ENCODE measurements around the gene GOT1. TPM values are rescaled to one million over a fixed set of nuclear protein-coding genes. Genes with fewer than 3 reads are reported as not detected.

GOT1 gene
- total and polyA plus RNA-seq, 2 experiments from 2014 or later = 39.6 to 62.7 TPM

DNA sequence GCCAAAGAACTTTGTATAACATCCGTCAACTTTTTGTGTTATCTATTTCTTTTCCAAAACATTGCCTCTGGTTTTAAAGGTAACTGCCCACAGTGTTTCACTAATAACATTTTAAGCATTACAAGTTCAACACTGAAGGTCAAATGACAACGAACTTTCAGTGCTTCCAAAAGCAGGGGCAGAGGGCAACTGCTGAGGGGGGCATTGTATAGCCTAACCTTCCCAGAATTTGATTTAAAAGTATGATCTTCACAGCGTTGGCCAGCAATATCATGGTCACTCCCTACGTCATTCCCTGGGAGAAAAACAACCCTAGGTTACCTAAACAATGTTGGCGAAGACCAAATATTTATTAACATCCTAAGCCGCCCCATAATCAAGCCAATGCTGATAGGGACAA, 2.5 kb upstream of the GOT1 start:
- H3K27ac ChIP-seq = no peak overlapping the region
- H3K4me2 ChIP-seq (ENCODE audit: unreplicated experiment) = no peak overlapping the region
- no peaks in the 10 kb centered on the region for H4K20me1 ChIP-seq (ENCODE audit: insufficient read depth)
- H3K27me3 ChIP-seq (replicated peaks; ENCODE audit: insufficient read depth) = no peaks in the 10 kb centered on the region
- no peaks in the 10 kb centered on the region for H3K36me3 ChIP-seq (ENCODE audit: low read depth)
- DNase-seq = no peak
- peaks cover 3% of the 10 kb centered on the region; the same call in 1 of the 2 replicates for H3K4me1 ChIP-seq (ENCODE audit: insufficient read depth)
- H3F3A ChIP-seq (ENCODE audit: insufficient read depth) = no peaks in the 10 kb centered on the region
- H2AFZ ChIP-seq = no peak overlapping the region
- H3K9me3 ChIP-seq (ENCODE audit: low read depth) = no peaks in the 10 kb centered on the region
- no peak overlapping the region for H3K9ac ChIP-seq
- 85 to 86% methylated on average over 6 of the region's 6 CpGs for WGBS, 2 experiments (ENCODE audit: low coverage in 1 of 2, low lambda C conversion rate in 2 of 2, missing lambda C conversion rate in 2 of 2)
- TF ChIP-seq EZH2phosphoT487 (IDR thresholded peaks at IDR 0.05; ENCODE audit: insufficient read depth, low read depth) (no peak), EZH2 (IDR thresholded peaks at IDR 0.05; ENCODE audit: insufficient read depth, poor library complexity, severe bottlenecking) (no peak)
- H3K4me3 ChIP-seq = no peak overlapping the region
- peaks cover 55% of the 10 kb centered on the region for H3K79me2 ChIP-seq (ENCODE audit: insufficient read depth)
- H3K9me2 ChIP-seq (ENCODE audit: insufficient read depth) = no peaks in the 10 kb centered on the region
- in situ Hi-C loops (cut with MboI) = loop anchor here (10.0 kb wide), 2 partner anchors 182 to 282 kb away; no protein-coding TSS in a partner anchor

GRCh38 chr10:99432047-99432446, 1.6 kb upstream of the GOT1 start:
- WGBS, 2 experiments (ENCODE audit: low coverage in 1 of 2, low lambda C conversion rate in 2 of 2, missing lambda C conversion rate in 2 of 2) = 89 to 91% methylated on average over 4 of the region's 4 CpGs
- peaks cover 62% of the 10 kb centered on the region for H3K79me2 ChIP-seq (ENCODE audit: insufficient read depth)

DNA sequence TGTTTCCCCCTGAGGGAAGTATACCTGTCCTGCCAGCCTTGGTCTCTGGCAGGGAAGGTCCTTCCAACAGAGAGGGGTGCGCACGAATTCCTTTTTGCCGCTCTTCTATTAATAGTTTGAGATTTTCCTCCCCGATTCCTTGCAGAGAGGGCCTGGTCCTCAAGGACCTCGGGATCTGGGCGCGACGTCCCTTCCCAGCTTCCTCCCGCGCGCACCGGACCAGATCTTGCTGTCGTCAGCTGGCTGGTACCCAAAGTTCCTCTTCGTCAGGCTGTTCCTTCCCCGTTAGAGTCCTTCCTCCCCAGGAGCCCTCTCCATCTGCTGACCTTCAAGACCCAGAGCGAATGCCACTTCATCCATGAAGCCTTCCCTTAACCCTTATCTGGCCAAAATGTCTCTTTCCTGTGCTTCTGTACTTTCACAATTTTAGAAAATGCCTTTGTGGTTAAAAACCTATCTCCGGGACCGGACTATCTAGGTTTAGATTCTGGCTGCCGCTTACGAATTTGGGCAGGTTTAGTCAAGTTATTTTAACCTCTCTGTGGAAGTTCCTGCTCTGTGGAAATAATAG, 851 bp upstream of the GOT1 start:
- TF ChIP-seq EZH2phosphoT487 (IDR thresholded peaks at IDR 0.05; ENCODE audit: insufficient read depth, low read depth) = no peak
- no peak for TF ChIP-seq EZH2 (IDR thresholded peaks at IDR 0.05; ENCODE audit: insufficient read depth, poor library complexity, severe bottlenecking)
- no peaks in the 10 kb centered on the region for H4K20me1 ChIP-seq (ENCODE audit: insufficient read depth)
- H3K79me2 ChIP-seq (ENCODE audit: insufficient read depth) = peaks cover 62% of the 10 kb centered on the region
- peak overlapping the region; percentile 72 for H3K27ac ChIP-seq
- peak overlapping the region; percentile 99 for H3K4me2 ChIP-seq (ENCODE audit: unreplicated experiment)
- H3K36me3 ChIP-seq (ENCODE audit: low read depth) = no peaks in the 10 kb centered on the region
- H3K9me3 ChIP-seq (ENCODE audit: low read depth) = no peaks in the 10 kb centered on the region
- peak overlapping the region; percentile 77 for H2AFZ ChIP-seq
- H3K4me1 ChIP-seq (ENCODE audit: insufficient read depth) = peaks cover 3% of the 10 kb centered on the region; the same call in 1 of the 2 replicates
- in situ Hi-C loops (cut with MboI) = loop anchor here (10.0 kb wide), 2 partner anchors 184 to 284 kb away; no protein-coding TSS in a partner anchor
- no peaks in the 10 kb centered on the region for H3K9me2 ChIP-seq (ENCODE audit: insufficient read depth)
- WGBS, 2 experiments (ENCODE audit: low coverage in 1 of 2, low lambda C conversion rate in 2 of 2, missing lambda C conversion rate in 2 of 2) = 0 to 1% methylated on average over 20 of the region's 20 CpGs
- DNase-seq = peak; percentile 76
- H3K27me3 ChIP-seq (replicated peaks; ENCODE audit: insufficient read depth) = no peaks in the 10 kb centered on the region
- no peaks in the 10 kb centered on the region for H3F3A ChIP-seq (ENCODE audit: insufficient read depth)
- H3K4me3 ChIP-seq = peak overlapping the region; percentile 100
- H3K9ac ChIP-seq = peak overlapping the region; percentile 96

More at GRCh38 chr10:99432047-99432446, 1.6 kb upstream of the GOT1 start:
- in situ Hi-C loops (cut with MboI) = loop anchor here (10.0 kb wide), 2 partner anchors 183 to 283 kb away; no protein-coding TSS in a partner anchor
- no peaks in the 10 kb centered on the region for H3K36me3 ChIP-seq (ENCODE audit: low read depth)
- peak overlapping the region; percentile 96 for H3K9ac ChIP-seq
- H3K27me3 ChIP-seq (replicated peaks; ENCODE audit: insufficient read depth) = no peaks in the 10 kb centered on the region
- peak overlapping the region; percentile 99 for H3K4me2 ChIP-seq (ENCODE audit: unreplicated experiment)
- H3K27ac ChIP-seq = no peak overlapping the region
- H3K9me2 ChIP-seq (ENCODE audit: insufficient read depth) = no peaks in the 10 kb centered on the region
- no peak for DNase-seq
- no peaks in the 10 kb centered on the region for H3F3A ChIP-seq (ENCODE audit: insufficient read depth)
- H3K4me1 ChIP-seq (ENCODE audit: insufficient read depth) = peaks cover 3% of the 10 kb centered on the region; the same call in 1 of the 2 replicates
- no peaks in the 10 kb centered on the region for H3K9me3 ChIP-seq (ENCODE audit: low read depth)
- H4K20me1 ChIP-seq (ENCODE audit: insufficient read depth) = no peaks in the 10 kb centered on the region
- H2AFZ ChIP-seq = no peak overlapping the region
- no peak for TF ChIP-seq EZH2 (IDR thresholded peaks at IDR 0.05; ENCODE audit: insufficient read depth, poor library complexity, severe bottlenecking)
- no peak for TF ChIP-seq EZH2phosphoT487 (IDR thresholded peaks at IDR 0.05; ENCODE audit: insufficient read depth, low read depth)
- peak overlapping the region; percentile 100 for H3K4me3 ChIP-seq

GRCh38 chr10:99430116-99430450, 341 bp downstream of the GOT1 start:
- H3K79me2 ChIP-seq (ENCODE audit: insufficient read depth) = peaks cover 66% of the 10 kb centered on the region
- H3K27ac ChIP-seq = peak overlapping the region; percentile 76
- H3K4me3 ChIP-seq = peak overlapping the region; percentile 100
- 0 out of 2 replicates have a peak, but pooled peaks cover 1% of the 10 kb centered on the region for H3K36me3 ChIP-seq (ENCODE audit: low read depth)
- no peaks in the 10 kb centered on the region for H3K9me2 ChIP-seq (ENCODE audit: insufficient read depth)
- peaks cover 3% of the 10 kb centered on the region; the same call in 1 of the 2 replicates for H3K4me1 ChIP-seq (ENCODE audit: insufficient read depth)
- no peaks in the 10 kb centered on the region for H3K9me3 ChIP-seq (ENCODE audit: low read depth)
- in situ Hi-C loops (cut with MboI) = loop anchor here (10.0 kb wide), 2 partner anchors 185 to 285 kb away; no protein-coding TSS in a partner anchor
- 1 to 3% methylated on average over 13 to 14 of the region's 14 CpGs for WGBS, 2 experiments (ENCODE audit: low coverage in 1 of 2, low lambda C conversion rate in 2 of 2, missing lambda C conversion rate in 2 of 2)
- peak overlapping the region; percentile 96 for H3K9ac ChIP-seq
- H3K27me3 ChIP-seq (replicated peaks; ENCODE audit: insufficient read depth) = no peaks in the 10 kb centered on the region
- no peaks in the 10 kb centered on the region for H4K20me1 ChIP-seq (ENCODE audit: insufficient read depth)
- peak overlapping the region; percentile 87 for H3K4me2 ChIP-seq (ENCODE audit: unreplicated experiment)
- peak; percentile 63 for DNase-seq
- no peaks in the 10 kb centered on the region for H3F3A ChIP-seq (ENCODE audit: insufficient read depth)
- no peak for TF ChIP-seq EZH2 (IDR thresholded peaks at IDR 0.05; ENCODE audit: insufficient read depth, poor library complexity, severe bottlenecking)
- TF ChIP-seq EZH2phosphoT487 (IDR thresholded peaks at IDR 0.05; ENCODE audit: insufficient read depth, low read depth) = no peak
- peak overlapping the region; percentile 96 for H2AFZ ChIP-seq

All from GM23248 (cell line).